Activated T-cell treated with anti-CD3 and anti-CD28 coated beads for 48 hours (primary cell): ENCODE data around the gene OR2T29.
"Not testable (repeated sequence)": the region's sequence is repeated elsewhere in the genome, so short reads cannot be mapped to it uniquely, and the experiment has no call there.

ENCODE experiments used
- DNase-seq: peaks from one replicate; pipeline ENCODE4 v3.0.0-alpha.2; 2020; ENCODE audit warnings: low read depth

OR2T29 gene

GRCh38 chr1:248510217-248510616 lies 52.4 kb downstream of the OR2T29 start:
- not testable (repeated sequence) for DNase-seq

GRCh38 chr1:248507773-248508172 lies 54.8 kb downstream of the OR2T29 start, which contains the start of gene OR2G6:
Gene OR2G6, plus strand, starts transcription at chr1:248508073. Its CDS starts 13,574 bp downstream, at chr1:248521647.
- not testable (repeated sequence) for DNase-seq
